ENCODE data around the gene PLXNA4.
"Not testable (repeated sequence)": the region's sequence is repeated elsewhere in the genome, so short reads cannot be mapped to it uniquely, and the experiment has no call there.

The PLXNA4 gene, protein sequence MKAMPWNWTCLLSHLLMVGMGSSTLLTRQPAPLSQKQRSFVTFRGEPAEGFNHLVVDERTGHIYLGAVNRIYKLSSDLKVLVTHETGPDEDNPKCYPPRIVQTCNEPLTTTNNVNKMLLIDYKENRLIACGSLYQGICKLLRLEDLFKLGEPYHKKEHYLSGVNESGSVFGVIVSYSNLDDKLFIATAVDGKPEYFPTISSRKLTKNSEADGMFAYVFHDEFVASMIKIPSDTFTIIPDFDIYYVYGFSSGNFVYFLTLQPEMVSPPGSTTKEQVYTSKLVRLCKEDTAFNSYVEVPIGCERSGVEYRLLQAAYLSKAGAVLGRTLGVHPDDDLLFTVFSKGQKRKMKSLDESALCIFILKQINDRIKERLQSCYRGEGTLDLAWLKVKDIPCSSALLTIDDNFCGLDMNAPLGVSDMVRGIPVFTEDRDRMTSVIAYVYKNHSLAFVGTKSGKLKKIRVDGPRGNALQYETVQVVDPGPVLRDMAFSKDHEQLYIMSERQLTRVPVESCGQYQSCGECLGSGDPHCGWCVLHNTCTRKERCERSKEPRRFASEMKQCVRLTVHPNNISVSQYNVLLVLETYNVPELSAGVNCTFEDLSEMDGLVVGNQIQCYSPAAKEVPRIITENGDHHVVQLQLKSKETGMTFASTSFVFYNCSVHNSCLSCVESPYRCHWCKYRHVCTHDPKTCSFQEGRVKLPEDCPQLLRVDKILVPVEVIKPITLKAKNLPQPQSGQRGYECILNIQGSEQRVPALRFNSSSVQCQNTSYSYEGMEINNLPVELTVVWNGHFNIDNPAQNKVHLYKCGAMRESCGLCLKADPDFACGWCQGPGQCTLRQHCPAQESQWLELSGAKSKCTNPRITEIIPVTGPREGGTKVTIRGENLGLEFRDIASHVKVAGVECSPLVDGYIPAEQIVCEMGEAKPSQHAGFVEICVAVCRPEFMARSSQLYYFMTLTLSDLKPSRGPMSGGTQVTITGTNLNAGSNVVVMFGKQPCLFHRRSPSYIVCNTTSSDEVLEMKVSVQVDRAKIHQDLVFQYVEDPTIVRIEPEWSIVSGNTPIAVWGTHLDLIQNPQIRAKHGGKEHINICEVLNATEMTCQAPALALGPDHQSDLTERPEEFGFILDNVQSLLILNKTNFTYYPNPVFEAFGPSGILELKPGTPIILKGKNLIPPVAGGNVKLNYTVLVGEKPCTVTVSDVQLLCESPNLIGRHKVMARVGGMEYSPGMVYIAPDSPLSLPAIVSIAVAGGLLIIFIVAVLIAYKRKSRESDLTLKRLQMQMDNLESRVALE (N-terminal part only)

DNA sequence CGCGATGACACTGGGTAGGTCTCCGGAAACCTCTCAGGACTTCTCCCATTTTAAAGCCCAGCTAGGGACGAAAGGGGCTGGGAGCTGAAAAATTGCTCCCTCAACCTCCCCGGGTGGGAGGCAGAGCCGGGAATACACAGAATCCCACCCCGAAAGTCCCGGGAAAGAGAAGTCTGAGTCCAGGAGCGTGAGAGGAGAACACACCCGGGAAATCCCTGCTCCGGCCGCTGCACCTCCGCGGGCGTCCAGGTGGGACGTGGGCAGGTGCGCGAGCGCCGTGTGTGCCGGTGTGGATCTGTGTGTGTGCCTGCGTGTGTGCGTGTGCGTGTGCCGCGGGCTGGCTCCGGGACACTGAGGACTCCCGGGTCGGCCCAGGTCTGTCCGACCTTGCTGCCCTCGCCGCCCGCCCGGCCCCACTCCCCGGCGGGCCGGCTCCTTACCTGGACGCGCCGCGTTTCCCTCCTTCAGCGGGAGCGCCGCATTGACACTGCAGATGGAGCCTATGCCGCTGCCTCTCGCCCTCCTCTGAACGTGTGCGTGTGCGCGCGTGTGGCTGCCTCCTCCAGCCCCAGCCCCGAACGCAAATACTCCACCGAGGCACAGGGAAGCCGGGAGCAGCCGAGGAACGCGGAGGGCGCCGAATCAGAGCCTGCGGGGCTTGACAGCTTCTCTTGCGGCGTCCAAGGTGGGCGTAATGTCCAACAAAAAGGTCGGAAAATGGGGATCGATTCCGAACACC, at the start of gene PLXNA4:
TSS of gene PLXNA4 (minus strand) at position 489 of the 739 bp plus-strand sequence. CDS start 67,777 bp downstream, outside the sequence.
- no peak for FAIRE-seq

DNA sequence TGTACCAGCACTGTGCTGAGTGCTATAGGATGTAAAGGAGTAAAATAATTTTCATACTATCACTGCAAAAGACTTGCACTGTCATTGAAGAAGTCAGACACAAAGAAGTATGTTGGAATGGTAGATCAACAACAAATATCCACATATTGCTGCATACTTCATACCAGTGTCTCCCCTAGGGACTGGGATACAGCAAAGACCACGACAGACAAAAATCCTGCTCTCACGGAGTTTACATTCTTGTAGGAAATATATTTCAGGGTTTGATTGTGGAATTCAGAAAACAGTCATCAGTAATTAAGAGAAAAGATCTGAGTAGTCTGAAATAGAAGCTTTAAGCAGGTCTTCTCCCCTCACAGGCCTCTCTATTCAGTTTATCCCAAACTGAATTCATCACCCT, 49.4 kb upstream of the PLXNA4 start:
- FAIRE-seq, result no peak

DNA sequence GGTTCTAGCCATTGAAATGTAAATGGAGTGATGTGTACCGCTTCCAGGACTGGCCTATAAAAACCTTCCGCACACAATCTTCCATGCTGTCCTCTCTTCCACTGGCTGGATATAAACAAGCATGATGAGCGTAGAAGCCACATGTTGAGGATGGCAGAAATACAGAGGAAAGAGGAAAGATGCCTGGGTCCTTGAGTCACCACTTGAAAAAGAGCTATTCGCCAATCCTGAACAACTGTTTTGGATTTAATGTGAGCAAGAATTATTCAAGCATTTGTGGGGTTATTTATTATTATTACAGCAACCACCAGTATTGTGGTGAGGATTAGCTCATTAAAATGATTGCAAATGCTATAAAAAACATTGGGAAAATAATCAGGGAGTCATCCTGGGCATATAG, 45.8 kb upstream of the PLXNA4 start:
- no peak for FAIRE-seq

- no peak for FAIRE-seq
These were observed 43.7 kb upstream of the PLXNA4 start for GRCh38 chr7:132619967-132620366.

DNA sequence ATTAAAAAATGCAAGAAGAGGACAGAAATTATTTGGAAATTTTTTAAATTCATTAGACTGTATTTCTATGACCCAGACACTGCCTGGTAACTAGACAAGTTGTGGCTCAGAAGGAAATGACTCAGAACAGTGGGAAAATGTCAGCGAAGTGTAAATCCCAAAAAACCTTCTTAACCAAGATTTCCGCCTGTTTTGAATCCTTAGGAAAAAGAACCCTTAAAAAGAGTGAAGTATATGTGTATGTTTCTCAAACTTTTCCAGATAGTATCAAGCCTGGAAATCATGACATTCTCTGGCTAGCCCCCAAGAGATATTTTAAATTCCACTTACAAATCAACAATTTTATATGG, 42.7 kb upstream of the PLXNA4 start:
- FAIRE-seq, result no peak

DNA sequence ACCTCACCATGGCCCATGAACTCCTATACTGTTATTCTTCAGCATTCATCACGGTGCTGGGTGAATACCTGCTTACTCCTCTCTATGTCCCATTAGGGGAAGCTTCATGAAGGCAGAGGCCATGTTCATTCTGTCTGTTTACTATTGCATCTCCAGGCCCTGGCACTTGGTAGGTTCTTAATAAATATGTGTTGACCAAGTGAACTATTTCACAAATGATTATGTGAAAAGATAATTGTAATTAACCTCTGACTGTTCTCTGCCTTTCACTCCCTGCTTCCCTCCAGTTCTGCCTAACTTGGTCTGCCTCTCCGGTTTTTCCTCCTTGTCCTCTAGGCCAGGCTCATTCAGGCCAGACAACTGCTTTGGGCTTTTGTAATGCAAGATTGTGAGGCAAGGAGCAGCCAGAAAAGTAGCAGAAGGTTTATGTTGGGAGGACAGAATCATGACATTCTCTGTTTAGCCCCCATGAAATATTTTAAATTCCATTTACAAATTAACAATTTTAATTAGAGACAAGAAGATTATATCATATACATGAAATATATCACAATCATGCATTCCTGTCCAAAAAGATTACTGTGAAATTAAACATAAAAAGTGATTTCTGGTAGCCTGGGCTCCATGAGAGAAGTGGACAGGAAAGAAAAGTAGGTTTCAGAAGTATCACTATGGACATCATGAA, 42.1 kb upstream of the PLXNA4 start:
- FAIRE-seq, result no peak

DNA sequence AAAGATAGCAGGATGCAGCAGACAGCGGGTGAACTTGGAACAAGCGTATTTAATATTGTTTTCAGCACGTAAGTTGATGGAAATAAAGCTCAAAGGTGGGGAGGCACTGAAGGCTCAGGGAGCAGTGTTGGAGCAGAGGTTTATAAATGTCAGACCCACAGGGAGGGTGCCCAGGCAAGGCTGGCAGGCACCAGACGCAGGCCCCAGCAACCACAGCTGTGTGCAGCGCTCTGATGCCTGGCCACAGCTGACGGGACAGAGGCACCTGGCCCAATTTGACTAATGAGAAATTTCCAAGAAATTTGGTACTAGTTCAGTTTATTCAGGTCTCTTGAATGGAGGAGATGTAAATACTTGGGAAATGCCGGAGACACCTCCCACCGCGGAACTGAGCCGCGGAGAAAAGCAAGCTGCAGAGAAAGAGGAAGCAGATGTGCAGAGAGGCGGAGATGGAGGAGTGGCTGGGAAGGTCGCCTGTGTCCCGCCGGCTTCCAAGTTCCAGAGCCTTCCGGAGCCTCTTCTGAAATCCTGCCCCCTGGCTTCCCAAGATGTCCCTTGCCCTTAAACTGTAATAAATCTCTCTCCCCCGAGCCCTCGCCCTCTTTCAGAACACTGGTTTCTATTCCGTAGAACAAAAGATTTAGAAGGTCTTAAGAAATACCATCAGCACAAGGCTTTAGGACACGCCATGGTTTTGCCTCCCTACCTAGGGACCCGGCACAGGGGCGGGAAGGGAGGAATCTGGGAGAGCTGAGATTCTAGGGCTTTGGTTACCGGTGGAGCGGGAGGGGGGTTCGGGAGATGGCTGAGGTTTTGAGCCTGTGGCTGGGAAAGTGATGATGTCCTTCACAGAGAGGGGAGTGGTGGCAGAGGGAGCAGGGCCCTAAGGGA, 38.4 kb upstream of the PLXNA4 start:
- no peak for FAIRE-seq

DNA sequence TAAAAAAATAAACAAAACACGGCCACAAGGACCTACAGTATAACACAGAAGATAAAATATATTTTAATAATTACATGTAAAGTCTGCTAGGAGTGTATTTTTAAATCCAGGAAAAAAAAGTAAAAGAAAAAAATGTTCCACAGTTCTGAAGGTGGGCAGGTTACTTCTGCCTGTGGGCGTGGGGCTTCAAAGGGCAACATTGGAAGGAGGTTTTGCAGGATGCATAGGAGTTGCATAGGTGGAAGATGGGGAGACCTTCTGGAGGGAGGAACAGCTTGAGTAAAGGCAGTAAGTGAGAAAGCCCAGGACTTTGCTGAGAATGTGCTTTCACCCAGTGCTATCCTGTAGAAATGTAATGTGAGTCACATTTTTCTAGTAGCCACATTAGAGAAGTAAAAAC, 37.5 kb upstream of the PLXNA4 start:
- FAIRE-seq, result no peak

- no peak for FAIRE-seq
These were observed 34.7 kb upstream of the PLXNA4 start for GRCh38 chr7:132610995-132611394.

GRCh38 chr7:132609906-132610520, 33.7 kb upstream of the PLXNA4 start:
- FAIRE-seq, result no peak

DNA sequence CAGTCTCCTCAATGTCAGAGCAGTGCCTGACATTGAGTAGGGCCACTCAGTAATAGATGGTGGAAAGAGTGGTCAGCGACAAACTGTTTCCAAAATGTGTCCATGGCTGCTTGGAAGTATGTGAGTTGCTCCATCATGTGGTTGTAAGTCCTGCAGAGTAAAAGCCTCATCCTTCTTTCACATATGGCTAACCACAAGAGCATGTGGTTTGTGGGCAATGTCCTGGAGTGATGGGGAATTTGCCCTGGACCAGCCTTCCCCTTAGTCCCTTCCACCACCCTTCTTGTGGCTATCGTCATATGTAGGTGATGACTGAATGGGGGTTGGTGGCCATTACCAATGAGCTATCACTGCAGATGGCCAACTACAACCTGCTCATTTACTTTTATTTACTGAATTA, 33.0 kb upstream of the PLXNA4 start:
- FAIRE-seq, result no peak

DNA sequence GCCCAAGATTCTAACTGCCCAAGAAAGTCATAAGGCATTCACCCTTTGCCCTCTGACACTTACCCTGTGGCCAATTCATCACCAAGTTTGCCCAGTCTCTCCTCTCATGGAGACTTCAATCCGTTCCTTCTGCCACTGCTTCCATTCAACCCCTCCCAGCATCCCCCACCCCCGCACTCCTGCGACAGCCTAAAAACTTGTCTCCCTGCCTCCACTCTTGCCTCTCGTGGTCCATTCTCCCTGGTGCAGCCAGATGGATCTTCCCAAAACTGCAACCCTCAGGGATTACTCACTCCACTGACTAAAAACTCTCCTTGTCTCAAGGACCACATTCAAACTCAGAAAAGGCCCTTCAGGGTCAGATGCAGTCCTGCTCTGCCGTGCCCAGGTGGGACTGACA, 32.3 kb upstream of the PLXNA4 start:
- no peak for FAIRE-seq

- FAIRE-seq, result no peak
These were observed 31.4 kb upstream of the PLXNA4 start for GRCh38 chr7:132607656-132608055.

DNA sequence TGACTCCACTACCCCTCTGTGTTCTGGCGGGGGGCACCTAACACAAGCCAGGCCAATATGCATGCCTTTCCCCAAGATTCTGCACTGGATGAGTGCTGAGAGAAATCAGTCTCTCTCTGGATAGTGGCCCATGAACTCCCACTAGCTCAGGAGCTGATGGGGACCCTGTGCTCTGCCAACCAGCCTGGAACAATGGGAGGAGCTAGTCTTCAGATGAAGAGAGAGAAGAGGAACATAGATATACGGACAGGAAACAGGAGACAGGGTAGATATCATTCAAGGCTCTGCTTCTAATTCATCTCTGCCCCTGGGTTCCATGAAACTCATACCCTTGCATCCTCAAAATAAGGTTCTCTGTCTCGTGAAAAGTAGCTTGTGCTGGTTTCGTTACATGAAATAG, 27.9 kb upstream of the PLXNA4 start:
- no peak for FAIRE-seq

DNA sequence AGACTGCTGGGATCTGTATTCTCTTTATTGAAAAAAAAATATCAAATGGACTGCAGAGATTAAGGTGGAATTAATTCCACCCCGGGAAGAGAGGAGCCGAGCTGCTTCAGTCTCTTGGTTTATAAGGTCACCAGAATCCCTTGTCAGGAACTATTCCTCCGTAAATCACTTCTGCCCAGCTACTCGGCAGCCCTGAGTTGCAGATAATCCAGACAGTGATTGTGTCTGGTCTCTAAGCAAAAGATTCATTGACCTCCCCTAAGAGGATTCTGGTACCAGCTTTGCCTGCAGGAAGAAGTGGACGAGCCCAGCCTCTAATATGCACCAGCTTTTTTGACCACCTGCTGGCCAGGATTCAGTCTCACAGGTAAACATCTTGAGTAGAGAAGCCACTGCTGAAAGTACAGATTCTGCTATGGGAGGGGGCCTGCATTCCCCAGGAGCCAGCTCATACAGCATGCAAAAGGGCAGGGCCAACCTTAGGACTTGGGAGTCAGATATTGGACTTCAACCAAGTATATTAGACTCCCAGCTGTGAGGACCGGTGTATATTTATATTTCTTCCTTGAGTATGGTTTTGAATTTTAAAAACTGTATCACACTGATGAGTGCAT, 27.1 kb upstream of the PLXNA4 start:
- FAIRE-seq, result no peak

- FAIRE-seq, result no peak
These were observed 25.5 kb upstream of the PLXNA4 start for GRCh38 chr7:132601783-132602182.

DNA sequence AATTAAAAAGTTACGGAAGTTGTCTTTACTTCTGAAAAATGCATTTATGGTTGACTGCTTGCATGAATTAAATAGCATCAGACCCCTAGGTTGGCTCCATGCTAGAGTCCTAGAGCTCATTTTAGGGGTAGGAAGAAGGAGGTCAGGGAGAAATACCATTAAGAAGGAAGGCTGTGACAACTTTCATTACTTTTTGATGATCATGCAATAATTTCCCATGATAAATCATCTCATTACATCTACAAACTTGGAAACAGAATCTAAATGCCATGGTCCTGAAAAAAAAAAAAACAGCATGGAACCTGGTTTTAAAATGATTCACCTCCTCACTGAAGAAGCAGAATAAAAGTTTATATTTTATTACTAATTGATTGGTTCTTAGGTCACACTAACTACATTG, 20.3 kb upstream of the PLXNA4 start:
- FAIRE-seq, result no peak

GRCh38 chr7:132594741-132595140, 18.5 kb upstream of the PLXNA4 start:
- FAIRE-seq, result not testable (repeated sequence)

DNA sequence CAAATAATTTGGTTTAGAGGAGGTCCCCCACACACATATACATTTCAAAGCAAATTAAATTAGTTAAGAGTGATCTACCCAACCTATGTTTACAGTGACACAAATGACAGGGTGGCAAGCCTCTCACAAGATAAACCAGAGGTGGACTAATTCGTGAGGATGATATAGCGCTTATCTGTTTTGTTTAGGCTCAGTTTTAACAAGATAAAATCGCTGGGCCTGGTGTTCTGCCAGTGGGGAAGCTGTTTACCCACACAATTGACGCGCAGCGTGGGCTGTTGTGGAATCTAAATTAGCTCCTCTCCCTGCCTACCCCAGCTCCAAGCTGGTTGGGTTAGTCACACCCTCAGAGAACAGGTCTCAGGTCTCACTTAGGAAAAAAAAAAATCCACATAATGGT, 16.7 kb upstream of the PLXNA4 start:
- no peak for FAIRE-seq
